KMS-11 (cell line): ENCODE data around the gene SLC6A17.

Experiments used
- H2AFZ ChIP-seq: fragments of 200-600 bp; sonication (generic); 2 replicates; pipeline ENCODE4 v1.6.1; 2016; ENCODE audit warnings: antibody characterized with exemption, mixed run types, low read depth
- H3K27ac ChIP-seq: fragments of 200-600 bp; sonication (generic); 2 replicates; pipeline ENCODE4 v1.6.1; 2016; ENCODE audit warnings: mild to moderate bottlenecking, mixed run types
- H3K27me3 ChIP-seq: fragments of 200-600 bp; sonication (generic); 2 replicates; pipeline ENCODE4 v1.6.1; 2017; ENCODE audit warnings: mild to moderate bottlenecking, low read depth, mixed run types, moderate library complexity; ENCODE audit not compliant: insufficient read depth
- H3K36me3 ChIP-seq: fragments of 200-600 bp; sonication (generic); 2 replicates; pipeline ENCODE4 v1.6.1; 2017; ENCODE audit warnings: mild to moderate bottlenecking, mixed run types; ENCODE audit not compliant: insufficient read depth
- H3K4me1 ChIP-seq: fragments of 200-600 bp; sonication (generic); 2 replicates; pipeline ENCODE4 v1.6.1; 2016; ENCODE audit warnings: mild to moderate bottlenecking, low read depth, mixed run types; ENCODE audit not compliant: poor library complexity, severe bottlenecking
- H3K4me2 ChIP-seq: fragments of 200-600 bp; sonication (generic); 2 replicates; pipeline ENCODE4 v1.7.0; 2016; ENCODE audit warnings: mild to moderate bottlenecking, mixed run types
- H3K4me3 ChIP-seq: fragments of 200-600 bp; sonication (generic); IDR thresholded peaks from 2 replicates; pipeline ENCODE4 v1.6.1; 2017; ENCODE audit warnings: low read depth, low read length, mixed read lengths; ENCODE audit not compliant: insufficient read depth
- H3K79me2 ChIP-seq: fragments of 200-600 bp; sonication (generic); 2 replicates; pipeline ENCODE4 v1.6.1; 2016; ENCODE audit warnings: low read depth, mixed run types; ENCODE audit not compliant: insufficient read depth
- H3K9ac ChIP-seq: fragments of 200-600 bp; sonication (generic); 2 replicates; pipeline ENCODE4 v1.6.1; 2016; ENCODE audit warnings: mild to moderate bottlenecking, mixed run types
- H4K20me1 ChIP-seq: fragments of 200-600 bp; sonication (generic); 2 replicates; pipeline ENCODE4 v1.6.1; 2016; ENCODE audit warnings: mild to moderate bottlenecking, mixed run types; ENCODE audit not compliant: insufficient read depth
- CTCF ChIP-seq: fragments of 200-600 bp; sonication (generic); conservative IDR thresholded peaks from 2 replicates; pipeline ENCODE4 v1.6.1; 2017; ENCODE audit warnings: low read depth, mild to moderate bottlenecking, antibody characterized with exemption, low read length, moderate library complexity, mixed read lengths

Gene SLC6A17

DNA sequence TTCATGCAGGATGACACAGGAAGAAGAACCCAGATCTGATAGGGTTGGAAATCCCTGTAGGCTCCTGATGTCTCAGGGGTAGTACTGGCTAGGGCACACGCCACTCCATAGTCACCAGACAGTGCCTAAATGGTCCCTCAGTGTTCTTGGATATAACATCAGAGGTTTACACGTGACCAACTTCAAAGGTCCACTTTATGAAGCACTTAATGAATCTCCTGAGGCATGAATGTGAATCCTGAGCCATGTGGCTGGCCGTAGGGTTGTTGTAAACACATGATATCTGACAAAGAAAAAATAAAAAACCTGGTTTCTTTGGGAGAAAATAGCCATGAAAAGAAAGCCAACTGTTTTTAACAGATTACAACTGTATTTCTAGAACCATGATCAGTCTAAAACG, 27.5 kb downstream of the SLC6A17 start:
- Histone ChIP-seq H3K4me2 (no peak overlapping the region), H3K27me3 (no peaks in the 10 kb centered on the region), H3K9ac (no peak overlapping the region), H3K79me2 (no peaks in the 10 kb centered on the region), H2AFZ (no peak overlapping the region), H4K20me1 (no peaks in the 10 kb centered on the region), H3K27ac (no peak overlapping the region), H3K36me3 (no peaks in the 10 kb centered on the region), H3K4me1 (no peaks in the 10 kb centered on the region), H3K4me3 (no peak overlapping the region)
- TF ChIP-seq CTCF: no peak

GRCh38 chr1:110183642-110184167, 33.4 kb downstream of the SLC6A17 start:
- no peaks in the 10 kb centered on the region for H3K27me3 ChIP-seq
- H3K79me2 ChIP-seq: no peaks in the 10 kb centered on the region
- no peak overlapping the region for H3K4me2 ChIP-seq
- no peak overlapping the region for H2AFZ ChIP-seq
- no peaks in the 10 kb centered on the region for H3K36me3 ChIP-seq
- TF ChIP-seq CTCF: no peak
- no peak overlapping the region for H3K27ac ChIP-seq
- no peak overlapping the region for H3K4me3 ChIP-seq
- H3K9ac ChIP-seq: no peak overlapping the region
- no peaks in the 10 kb centered on the region for H3K4me1 ChIP-seq
- H4K20me1 ChIP-seq: no peaks in the 10 kb centered on the region

DNA sequence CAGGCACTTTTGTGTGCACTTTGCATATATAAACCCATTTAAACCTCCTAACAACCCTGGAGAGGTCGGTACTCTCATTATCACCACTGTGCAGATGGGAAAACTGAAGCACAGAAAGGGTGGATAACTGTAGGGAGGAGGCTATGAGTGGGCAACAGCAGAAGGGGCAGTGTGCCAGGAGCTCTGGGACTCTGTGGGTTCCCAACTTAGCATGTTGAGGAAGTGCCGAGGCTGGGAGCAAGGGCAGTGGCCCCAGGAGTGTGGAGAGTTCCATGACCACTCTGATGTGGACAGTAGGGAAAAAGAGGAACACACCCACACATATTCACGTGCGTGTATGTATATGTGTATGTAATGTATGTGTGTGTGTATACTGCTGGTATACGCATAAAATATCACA, 34.2 kb downstream of the SLC6A17 start:
- Histone ChIP-seq H3K79me2 (no peaks in the 10 kb centered on the region), H3K27ac (no peak overlapping the region), H3K4me2 (no peak overlapping the region), H2AFZ (no peak overlapping the region), H3K36me3 (no peaks in the 10 kb centered on the region), H3K4me1 (no peaks in the 10 kb centered on the region), H3K9ac (no peak overlapping the region), H3K4me3 (no peak overlapping the region), H4K20me1 (no peaks in the 10 kb centered on the region), H3K27me3 (no peaks in the 10 kb centered on the region)
- TF ChIP-seq CTCF: no peak

- no peak overlapping the region for H3K4me2 ChIP-seq
- no peaks in the 10 kb centered on the region for H3K79me2 ChIP-seq
- no peak overlapping the region for H3K9ac ChIP-seq
- H3K36me3 ChIP-seq: no peaks in the 10 kb centered on the region
- H3K27me3 ChIP-seq: no peaks in the 10 kb centered on the region
- H4K20me1 ChIP-seq: no peaks in the 10 kb centered on the region
- TF ChIP-seq CTCF: no peak
- H3K4me1 ChIP-seq: no peaks in the 10 kb centered on the region
- no peak overlapping the region for H2AFZ ChIP-seq
- no peak overlapping the region for H3K4me3 ChIP-seq
- no peak overlapping the region for H3K27ac ChIP-seq
Observed at GRCh38 chr1:110185181-110185580, 34.9 kb downstream of the SLC6A17 start.
